Putamen (tissue), 1 donor: ENCODE data around the gene RBBP8.

Experiments used
- DNase-seq: peaks from one replicate; pipeline ENCODE4 v3.0.0-alpha.2; 2016; ENCODE audit warnings: low spot score

The RBBP8 gene

GRCh38 chr18:22999212-22999611 is 66.1 kb downstream of the RBBP8 start:
- no peak for DNase-seq

DNA sequence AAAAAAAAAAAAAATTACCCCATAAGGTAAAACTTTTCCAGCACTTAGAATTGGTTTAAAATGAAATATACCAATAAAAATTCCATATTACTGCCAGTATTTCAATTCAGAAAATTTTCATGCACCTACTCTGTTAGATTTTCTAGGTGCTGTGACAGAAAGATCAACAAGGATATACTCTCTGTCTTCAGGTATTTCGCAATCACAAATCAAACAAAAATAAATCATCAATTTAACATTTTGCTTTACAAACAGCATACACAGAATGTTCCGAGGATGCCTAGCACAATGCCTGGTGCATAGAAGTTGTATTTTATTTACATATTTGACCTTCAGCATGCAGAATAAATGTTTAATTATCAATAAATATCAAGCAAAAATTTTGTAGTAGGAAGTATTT is 66.5 kb downstream of the RBBP8 start:
- DNase-seq, result no peak

DNA sequence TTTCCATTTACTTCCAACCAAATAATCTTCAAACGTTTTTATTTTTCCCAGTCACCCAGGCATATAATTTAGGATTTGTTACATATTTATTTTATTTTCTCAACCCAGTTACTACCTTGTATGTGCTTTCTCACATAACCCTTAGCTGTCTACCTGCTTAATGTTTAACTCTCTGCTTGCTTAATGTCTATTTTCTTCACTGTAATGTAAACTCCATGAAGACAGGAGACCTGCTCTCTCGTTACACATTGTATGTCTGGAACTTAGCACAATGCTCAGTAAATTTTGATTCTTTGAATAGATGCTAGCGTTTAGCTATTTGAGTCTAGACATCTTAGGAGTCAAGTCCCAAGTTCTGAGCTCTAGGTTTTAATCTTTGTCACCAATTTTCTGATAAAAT is 70.2 kb downstream of the RBBP8 start:
- no peak for DNase-seq

- no peak for DNase-seq
Observed at GRCh38 chr18:23012249-23012648, 79.1 kb downstream of the RBBP8 start.

- no peak for DNase-seq
Observed at GRCh38 chr18:23020555-23021294, 87.6 kb downstream of the RBBP8 start.

- no peak for DNase-seq
Observed at GRCh38 chr18:23021623-23022022, 88.5 kb downstream of the RBBP8 start.

DNA sequence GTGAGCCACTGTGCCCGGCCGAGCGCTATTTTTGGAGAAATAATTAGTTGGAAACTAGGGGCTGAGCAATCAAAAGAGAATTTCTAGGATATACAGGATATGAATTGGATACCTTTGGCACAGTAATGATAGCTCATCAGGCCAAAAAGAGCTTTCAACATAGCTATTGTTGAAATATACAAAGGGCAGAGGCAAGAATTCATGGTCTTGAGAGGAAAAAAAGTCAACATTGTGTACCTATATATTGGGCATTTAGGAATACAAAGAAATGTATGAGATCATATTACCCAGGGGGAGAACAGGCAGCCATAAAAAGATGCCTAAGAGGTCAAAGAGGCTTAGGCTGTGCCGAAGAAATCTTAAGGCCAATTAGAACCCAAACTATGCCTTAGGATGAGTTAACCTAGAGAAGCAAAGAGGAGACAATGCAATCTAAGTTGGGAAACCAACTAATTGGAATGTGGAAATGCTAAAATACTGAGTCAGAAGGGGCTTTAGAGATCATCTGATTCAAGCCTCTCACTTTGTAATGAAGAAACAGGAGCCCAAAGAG is 99.0 kb downstream of the RBBP8 start:
- DNase-seq, result no peak

DNA sequence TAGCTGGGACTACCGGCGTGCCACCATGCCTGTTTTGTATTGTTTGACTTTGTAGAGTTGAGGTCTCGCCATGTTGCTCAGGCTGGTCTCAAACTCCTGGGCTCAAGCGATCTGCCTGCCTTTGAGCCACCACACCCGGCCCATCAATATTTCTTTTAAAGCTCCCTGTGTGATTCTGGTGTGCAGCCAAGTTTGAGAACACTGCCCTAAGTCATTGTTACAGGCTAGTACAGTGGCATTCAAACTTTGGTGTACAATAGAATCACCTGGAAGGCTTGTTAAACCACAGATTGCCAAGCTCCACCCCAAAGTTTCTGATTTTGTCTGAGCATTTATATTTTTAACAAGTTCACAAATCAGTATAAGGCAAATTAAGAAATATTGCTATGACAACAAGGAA is 99.9 kb downstream of the RBBP8 start:
- DNase-seq, result no peak

GRCh38 chr18:23036660-23037201 is 103.6 kb downstream of the RBBP8 start:
- DNase-seq, result no peak

DNA sequence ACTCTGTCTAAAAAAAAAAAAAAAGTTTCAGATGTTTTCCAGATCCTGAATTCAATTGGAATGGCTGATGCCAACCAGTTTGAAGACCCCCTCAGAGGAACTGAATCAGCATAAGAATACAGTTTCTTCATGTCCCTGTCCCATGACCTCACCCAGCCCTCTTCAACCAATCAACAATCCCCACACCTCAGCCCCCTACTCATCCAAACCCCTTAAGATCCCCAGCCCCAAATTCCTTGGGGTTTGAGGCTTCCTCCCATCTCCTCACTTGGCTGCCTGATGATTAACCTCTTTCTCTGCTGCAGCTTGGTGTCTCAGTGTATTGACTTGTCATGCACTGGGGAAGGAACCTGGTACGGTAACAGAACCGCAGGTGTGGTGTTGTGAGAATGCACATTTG is 104.5 kb downstream of the RBBP8 start:
- DNase-seq, result no peak

DNA sequence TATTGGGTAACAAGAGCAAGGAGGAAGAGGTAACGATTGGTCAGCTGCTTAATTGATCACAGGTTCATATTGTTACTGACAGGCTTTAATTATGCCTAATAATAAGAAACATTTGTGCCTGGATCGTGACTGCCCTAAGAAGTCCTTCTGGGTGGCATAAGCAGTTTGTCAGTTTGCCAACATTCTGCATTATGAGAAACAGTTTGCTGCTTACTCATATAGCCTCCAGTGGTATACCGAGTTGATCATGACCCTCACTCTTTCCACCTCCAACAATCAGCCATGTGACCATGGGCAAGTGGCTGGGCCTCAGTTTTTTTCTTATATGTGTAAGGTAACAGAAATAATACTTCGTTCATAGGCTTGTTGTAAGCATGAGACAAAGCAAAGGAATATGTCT is 105.6 kb downstream of the RBBP8 start:
- DNase-seq, result no peak

GRCh38 chr18:23042133-23042532 is 109.0 kb downstream of the RBBP8 start:
- DNase-seq, result no peak

GRCh38 chr18:23043803-23044376 is 110.8 kb downstream of the RBBP8 start:
- DNase-seq, result no peak

DNA sequence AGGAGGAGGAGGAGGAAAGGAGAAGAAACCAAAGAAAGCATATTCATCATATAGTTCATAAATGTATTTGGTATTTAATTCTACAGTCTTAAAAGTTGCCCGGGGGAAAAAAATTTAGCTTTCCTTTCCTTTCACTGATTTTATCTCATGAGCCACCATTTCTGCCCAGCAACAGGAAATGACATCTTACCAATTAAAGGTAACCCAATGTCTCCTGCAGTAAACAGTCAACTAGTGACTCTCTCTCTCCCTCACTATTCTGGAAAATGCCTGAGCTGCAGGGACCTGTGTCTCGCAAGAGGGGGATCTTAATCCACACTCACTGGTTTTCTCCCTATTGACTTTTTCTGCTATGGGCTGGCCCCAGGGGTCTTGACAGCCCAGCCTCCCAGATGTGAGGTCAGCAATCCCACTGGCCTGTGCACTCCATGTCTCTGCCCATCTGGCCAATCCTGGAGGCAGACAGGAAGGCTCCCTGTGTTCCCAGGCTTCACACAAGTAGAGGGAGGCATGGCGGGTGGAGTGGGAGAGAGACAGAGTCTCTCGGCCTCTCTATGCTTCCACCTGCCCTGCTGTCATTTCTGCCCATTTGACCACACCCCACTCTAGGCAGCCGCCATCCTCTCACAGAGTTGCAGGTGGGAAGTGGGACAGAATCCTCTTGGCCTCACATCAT is 116.7 kb downstream of the RBBP8 start:
- DNase-seq, result no peak

GRCh38 chr18:23053776-23054457 is 120.8 kb downstream of the RBBP8 start:
- no peak for DNase-seq

DNA sequence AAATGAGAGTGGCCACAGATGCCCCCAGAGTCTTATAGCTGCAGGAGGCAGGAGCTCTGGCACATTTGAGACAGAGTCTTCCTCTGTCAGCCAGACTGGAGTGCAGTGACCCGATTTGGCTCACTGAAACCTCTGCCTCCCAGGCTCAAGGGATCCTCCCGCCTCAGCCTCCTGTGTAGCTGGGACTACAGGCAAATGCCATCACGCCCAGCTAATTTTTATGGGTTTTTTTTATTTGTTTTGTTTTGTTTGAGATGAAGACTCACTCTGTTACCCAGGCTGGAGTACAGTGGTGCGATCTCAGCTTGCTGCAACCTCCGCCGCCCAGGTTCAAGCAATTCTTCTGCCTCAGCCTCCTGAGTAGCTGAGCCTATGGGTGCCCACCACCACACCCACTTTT is 121.4 kb downstream of the RBBP8 start:
- DNase-seq, result no peak

GRCh38 chr18:23056315-23056714 is 123.2 kb downstream of the RBBP8 start:
- DNase-seq, result no peak

GRCh38 chr18:23057096-23057495 is 124.0 kb downstream of the RBBP8 start:
- DNase-seq, result no peak

GRCh38 chr18:23058746-23059415 is 125.8 kb downstream of the RBBP8 start:
- DNase-seq, result no peak

GRCh38 chr18:23059541-23060465 is 126.7 kb downstream of the RBBP8 start:
- no peak for DNase-seq

GRCh38 chr18:23062011-23062410 is 128.9 kb downstream of the RBBP8 start:
- no peak for DNase-seq
